ENCODE data around the gene MAS1. TPM values are rescaled to one million over a fixed set of nuclear protein-coding genes. Genes with fewer than 3 reads are reported as not detected.

MAS1 gene
- total and polyA plus RNA-seq, 2 experiments from 2014 or later = 0.03 TPM; not detected in 1

- TF ChIP-seq CREB1 (CRISPR knock-in tag; IDR thresholded peaks at IDR 0.05; ENCODE audit: low read depth) = no peak
- no peak for TF ChIP-seq CTCF (conservative IDR thresholded peaks at IDR 0.05; ENCODE audit: low read depth in 2 of 2)
- no peak for TF ChIP-seq EZH2 (IDR thresholded peaks at IDR 0.05; ENCODE audit: low read depth, unreplicated experiment)
- no peak for TF ChIP-seq STAT1 (IDR thresholded peaks at IDR 0.05; ENCODE audit: unreplicated experiment)
Measured at GRCh38 chr6:159860482-159860881, 30.3 kb upstream of the MAS1 start (continued).

- peaks cover 4% of the 10 kb centered on the region for H3K27me3 Mint-ChIP-seq (ENCODE audit: insufficient read depth, low read depth, poor library complexity)
- Histone ChIP-seq H3K36me3 (ENCODE audit: insufficient read depth) (no peaks in the 10 kb centered on the region), H3K79me2 (replicated peaks; ENCODE audit: insufficient read depth) (no peaks in the 10 kb centered on the region), H3K4me1 (ENCODE audit: insufficient read depth) (no peaks in the 10 kb centered on the region), H3K9me2 (ENCODE audit: insufficient read depth) (no peaks in the 10 kb centered on the region), H3K27me3 (ENCODE audit: insufficient read depth) (no peaks in the 10 kb centered on the region), H3K4me3 (no peak overlapping the region), H3K4me2 (no peak overlapping the region), H3F3A (replicated peaks; ENCODE audit: low read depth) (no peaks in the 10 kb centered on the region), H3K27ac (ENCODE audit: low read depth) (no peak overlapping the region), H2AFZ (no peak overlapping the region), H4K20me1 (replicated peaks; ENCODE audit: insufficient read depth) (no peaks in the 10 kb centered on the region)
- no peak for DNase-seq (ENCODE audit: low spot score)
- no peak overlapping the region for H3K27ac Mint-ChIP-seq
- ATAC-seq = no peak
- H3K36me3 Mint-ChIP-seq (ENCODE audit: low read depth) = no peaks in the 10 kb centered on the region
- no peak overlapping the region for H3K4me3 Mint-ChIP-seq
- peaks cover 5% of the 10 kb centered on the region; the same call in 1 of the 3 replicates for H3K9me3 Mint-ChIP-seq
- H3K4me1 Mint-ChIP-seq = no peaks in the 10 kb centered on the region
- TF ChIP-seq EZH2phosphoT487 (IDR thresholded peaks at IDR 0.05; ENCODE audit: unreplicated experiment) (no peak), CREB1 (CRISPR knock-in tag; IDR thresholded peaks at IDR 0.05; ENCODE audit: low read depth) (no peak), ZNF114 (CRISPR knock-in tag; IDR thresholded peaks at IDR 0.05) (no peak), CTCF (conservative IDR thresholded peaks at IDR 0.05; ENCODE audit: low read depth in 2 of 2) (no peak), ZNF331 (CRISPR knock-in tag; IDR thresholded peaks at IDR 0.05; ENCODE audit: low read depth) (no peak), STAT1 (IDR thresholded peaks at IDR 0.05; ENCODE audit: unreplicated experiment) (no peak), NANOG (IDR thresholded peaks at IDR 0.05; ENCODE audit: borderline replicate concordance) (no peak), JUNB (IDR thresholded peaks at IDR 0.05; ENCODE audit: unreplicated experiment) (no peak), POLR2AphosphoS5 (IDR thresholded peaks at IDR 0.05; ENCODE audit: low read depth) (no peak), EZH2 (IDR thresholded peaks at IDR 0.05; ENCODE audit: low read depth, unreplicated experiment) (no peak)
- TF ChIP-seq, protein P1, sequence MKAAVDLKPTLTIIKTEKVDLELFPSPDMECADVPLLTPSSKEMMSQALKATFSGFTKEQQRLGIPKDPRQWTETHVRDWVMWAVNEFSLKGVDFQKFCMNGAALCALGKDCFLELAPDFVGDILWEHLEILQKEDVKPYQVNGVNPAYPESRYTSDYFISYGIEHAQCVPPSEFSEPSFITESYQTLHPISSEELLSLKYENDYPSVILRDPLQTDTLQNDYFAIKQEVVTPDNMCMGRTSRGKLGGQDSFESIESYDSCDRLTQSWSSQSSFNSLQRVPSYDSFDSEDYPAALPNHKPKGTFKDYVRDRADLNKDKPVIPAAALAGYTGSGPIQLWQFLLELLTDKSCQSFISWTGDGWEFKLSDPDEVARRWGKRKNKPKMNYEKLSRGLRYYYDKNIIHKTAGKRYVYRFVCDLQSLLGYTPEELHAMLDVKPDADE (IDR thresholded peaks at IDR 0.05) = no peak
- TF ChIP-seq, protein P2, sequence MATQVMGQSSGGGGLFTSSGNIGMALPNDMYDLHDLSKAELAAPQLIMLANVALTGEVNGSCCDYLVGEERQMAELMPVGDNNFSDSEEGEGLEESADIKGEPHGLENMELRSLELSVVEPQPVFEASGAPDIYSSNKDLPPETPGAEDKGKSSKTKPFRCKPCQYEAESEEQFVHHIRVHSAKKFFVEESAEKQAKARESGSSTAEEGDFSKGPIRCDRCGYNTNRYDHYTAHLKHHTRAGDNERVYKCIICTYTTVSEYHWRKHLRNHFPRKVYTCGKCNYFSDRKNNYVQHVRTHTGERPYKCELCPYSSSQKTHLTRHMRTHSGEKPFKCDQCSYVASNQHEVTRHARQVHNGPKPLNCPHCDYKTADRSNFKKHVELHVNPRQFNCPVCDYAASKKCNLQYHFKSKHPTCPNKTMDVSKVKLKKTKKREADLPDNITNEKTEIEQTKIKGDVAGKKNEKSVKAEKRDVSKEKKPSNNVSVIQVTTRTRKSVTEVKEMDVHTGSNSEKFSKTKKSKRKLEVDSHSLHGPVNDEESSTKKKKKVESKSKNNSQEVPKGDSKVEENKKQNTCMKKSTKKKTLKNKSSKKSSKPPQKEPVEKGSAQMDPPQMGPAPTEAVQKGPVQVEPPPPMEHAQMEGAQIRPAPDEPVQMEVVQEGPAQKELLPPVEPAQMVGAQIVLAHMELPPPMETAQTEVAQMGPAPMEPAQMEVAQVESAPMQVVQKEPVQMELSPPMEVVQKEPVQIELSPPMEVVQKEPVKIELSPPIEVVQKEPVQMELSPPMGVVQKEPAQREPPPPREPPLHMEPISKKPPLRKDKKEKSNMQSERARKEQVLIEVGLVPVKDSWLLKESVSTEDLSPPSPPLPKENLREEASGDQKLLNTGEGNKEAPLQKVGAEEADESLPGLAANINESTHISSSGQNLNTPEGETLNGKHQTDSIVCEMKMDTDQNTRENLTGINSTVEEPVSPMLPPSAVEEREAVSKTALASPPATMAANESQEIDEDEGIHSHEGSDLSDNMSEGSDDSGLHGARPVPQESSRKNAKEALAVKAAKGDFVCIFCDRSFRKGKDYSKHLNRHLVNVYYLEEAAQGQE (IDR thresholded peaks at IDR 0.05; ENCODE audit: unreplicated experiment) = no peak
Measured at GRCh38 chr6:159862103-159862502, 28.7 kb upstream of the MAS1 start.
